GM23338 (cell line): ENCODE measurements around the gene AXIN2.

Experiments used
- EZH2 ChIP-seq: fragments of 200-600 bp; sonication (generic); IDR thresholded peaks from one replicate; pipeline ENCODE4 v1.8.0; 2017; ENCODE audit warnings: antibody characterized with exemption, mild to moderate bottlenecking, low read depth; ENCODE audit not compliant: unreplicated experiment
- EZH2phosphoT487 ChIP-seq: fragments of 200-600 bp; sonication (generic); IDR thresholded peaks from one replicate; pipeline ENCODE4 v1.8.1; 2018; ENCODE audit warnings: antibody characterized with exemption; ENCODE audit not compliant: unreplicated experiment
- POLR2AphosphoS5 ChIP-seq: IDR thresholded peaks from 2 replicates; pipeline ENCODE4 v1.6.1; 2016; ENCODE audit warnings: antibody characterized with exemption, low read depth
- TF ChIP-seq, protein P1 (sequence below), 2 experiments: fragments of 200-600 bp in 1 of 2; sonication (generic) in 1 of 2; conservative IDR thresholded peaks; 2 replicates each; pipeline versions ENCODE4 v1.5.1 to v1.6.1; 2016 to 2017; ENCODE audit warnings: antibody characterized with exemption in 2 of 2, low read depth in 2 of 2, mild to moderate bottlenecking in 2 of 2, moderate library complexity in 1 of 2
- TF ChIP-seq, protein P2 (sequence below): fragments of 250-450 bp; sonication (Bioruptor Pico); IDR thresholded peaks from 2 replicates; pipeline ENCODE4 v1.5.0; 2020; ENCODE audit warnings: mild to moderate bottlenecking, moderate library complexity
- TF ChIP-seq, protein P3 (sequence below): IDR thresholded peaks from 2 replicates; pipeline ENCODE4 v1.6.1; 2016; ENCODE audit warnings: antibody characterized with exemption
- TF ChIP-seq, protein P4 (sequence below): IDR thresholded peaks from one replicate; pipeline ENCODE4 v1.6.1; 2018; ENCODE audit warnings: antibody characterized with exemption; ENCODE audit not compliant: unreplicated experiment

DNA sequence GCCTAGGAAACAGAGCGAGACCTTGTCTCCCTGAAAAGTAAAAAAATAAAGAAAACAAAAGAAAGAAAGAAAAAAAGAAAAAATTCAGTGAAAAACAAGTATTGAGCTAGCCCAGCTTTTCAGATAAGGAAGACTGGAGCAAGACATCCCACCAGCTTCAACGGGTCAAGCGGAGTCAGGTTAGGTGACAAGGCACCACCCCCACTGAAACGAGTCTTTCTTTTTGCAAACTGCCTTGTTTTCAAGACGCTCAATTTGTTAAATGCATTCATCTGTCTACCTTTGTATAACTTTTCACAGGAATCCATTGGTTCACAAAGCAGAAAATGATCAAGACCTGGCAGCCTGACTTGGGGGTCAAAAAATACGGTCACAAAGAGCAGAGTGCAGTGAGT, 10.7 kb upstream of the AXIN2 start:
- TF ChIP-seq, protein P1, sequence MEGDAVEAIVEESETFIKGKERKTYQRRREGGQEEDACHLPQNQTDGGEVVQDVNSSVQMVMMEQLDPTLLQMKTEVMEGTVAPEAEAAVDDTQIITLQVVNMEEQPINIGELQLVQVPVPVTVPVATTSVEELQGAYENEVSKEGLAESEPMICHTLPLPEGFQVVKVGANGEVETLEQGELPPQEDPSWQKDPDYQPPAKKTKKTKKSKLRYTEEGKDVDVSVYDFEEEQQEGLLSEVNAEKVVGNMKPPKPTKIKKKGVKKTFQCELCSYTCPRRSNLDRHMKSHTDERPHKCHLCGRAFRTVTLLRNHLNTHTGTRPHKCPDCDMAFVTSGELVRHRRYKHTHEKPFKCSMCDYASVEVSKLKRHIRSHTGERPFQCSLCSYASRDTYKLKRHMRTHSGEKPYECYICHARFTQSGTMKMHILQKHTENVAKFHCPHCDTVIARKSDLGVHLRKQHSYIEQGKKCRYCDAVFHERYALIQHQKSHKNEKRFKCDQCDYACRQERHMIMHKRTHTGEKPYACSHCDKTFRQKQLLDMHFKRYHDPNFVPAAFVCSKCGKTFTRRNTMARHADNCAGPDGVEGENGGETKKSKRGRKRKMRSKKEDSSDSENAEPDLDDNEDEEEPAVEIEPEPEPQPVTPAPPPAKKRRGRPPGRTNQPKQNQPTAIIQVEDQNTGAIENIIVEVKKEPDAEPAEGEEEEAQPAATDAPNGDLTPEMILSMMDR (conservative IDR thresholded peaks at IDR 0.05; ENCODE audit: low read depth in 2 of 2): no peak
- TF ChIP-seq EZH2: no peak
- TF ChIP-seq, protein P2, sequence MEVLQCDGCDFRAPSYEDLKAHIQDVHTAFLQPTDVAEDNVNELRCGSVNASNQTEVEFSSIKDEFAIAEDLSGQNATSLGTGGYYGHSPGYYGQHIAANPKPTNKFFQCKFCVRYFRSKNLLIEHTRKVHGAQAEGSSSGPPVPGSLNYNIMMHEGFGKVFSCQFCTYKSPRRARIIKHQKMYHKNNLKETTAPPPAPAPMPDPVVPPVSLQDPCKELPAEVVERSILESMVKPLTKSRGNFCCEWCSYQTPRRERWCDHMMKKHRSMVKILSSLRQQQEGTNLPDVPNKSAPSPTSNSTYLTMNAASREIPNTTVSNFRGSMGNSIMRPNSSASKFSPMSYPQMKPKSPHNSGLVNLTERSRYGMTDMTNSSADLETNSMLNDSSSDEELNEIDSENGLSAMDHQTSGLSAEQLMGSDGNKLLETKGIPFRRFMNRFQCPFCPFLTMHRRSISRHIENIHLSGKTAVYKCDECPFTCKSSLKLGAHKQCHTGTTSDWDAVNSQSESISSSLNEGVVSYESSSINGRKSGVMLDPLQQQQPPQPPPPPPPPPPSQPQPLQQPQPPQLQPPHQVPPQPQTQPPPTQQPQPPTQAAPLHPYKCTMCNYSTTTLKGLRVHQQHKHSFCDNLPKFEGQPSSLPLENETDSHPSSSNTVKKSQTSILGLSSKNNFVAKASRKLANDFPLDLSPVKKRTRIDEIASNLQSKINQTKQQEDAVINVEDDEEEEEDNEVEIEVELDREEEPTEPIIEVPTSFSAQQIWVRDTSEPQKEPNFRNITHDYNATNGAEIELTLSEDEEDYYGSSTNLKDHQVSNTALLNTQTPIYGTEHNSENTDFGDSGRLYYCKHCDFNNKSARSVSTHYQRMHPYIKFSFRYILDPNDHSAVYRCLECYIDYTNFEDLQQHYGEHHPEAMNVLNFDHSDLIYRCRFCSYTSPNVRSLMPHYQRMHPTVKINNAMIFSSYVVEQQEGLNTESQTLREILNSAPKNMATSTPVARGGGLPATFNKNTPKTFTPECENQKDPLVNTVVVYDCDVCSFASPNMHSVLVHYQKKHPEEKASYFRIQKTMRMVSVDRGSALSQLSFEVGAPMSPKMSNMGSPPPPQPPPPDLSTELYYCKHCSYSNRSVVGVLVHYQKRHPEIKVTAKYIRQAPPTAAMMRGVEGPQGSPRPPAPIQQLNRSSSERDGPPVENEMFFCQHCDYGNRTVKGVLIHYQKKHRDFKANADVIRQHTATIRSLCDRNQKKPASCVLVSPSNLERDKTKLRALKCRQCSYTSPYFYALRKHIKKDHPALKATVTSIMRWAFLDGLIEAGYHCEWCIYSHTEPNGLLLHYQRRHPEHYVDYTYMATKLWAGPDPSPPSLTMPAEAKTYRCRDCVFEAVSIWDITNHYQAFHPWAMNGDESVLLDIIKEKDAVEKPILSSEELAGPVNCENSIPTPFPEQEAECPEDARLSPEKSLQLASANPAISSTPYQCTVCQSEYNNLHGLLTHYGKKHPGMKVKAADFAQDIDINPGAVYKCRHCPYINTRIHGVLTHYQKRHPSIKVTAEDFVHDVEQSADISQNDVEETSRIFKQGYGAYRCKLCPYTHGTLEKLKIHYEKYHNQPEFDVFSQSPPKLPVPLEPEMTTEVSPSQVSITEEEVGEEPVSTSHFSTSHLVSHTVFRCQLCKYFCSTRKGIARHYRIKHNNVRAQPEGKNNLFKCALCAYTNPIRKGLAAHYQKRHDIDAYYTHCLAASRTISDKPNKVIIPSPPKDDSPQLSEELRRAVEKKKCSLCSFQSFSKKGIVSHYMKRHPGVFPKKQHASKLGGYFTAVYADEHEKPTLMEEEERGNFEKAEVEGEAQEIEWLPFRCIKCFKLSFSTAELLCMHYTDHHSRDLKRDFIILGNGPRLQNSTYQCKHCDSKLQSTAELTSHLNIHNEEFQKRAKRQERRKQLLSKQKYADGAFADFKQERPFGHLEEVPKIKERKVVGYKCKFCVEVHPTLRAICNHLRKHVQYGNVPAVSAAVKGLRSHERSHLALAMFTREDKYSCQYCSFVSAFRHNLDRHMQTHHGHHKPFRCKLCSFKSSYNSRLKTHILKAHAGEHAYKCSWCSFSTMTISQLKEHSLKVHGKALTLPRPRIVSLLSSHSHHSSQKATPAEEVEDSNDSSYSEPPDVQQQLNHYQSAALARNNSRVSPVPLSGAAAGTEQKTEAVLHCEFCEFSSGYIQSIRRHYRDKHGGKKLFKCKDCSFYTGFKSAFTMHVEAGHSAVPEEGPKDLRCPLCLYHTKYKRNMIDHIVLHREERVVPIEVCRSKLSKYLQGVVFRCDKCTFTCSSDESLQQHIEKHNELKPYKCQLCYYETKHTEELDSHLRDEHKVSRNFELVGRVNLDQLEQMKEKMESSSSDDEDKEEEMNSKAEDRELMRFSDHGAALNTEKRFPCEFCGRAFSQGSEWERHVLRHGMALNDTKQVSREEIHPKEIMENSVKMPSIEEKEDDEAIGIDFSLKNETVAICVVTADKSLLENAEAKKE (CRISPR knock-in tag): no peak
- TF ChIP-seq EZH2phosphoT487: no peak
- TF ChIP-seq POLR2AphosphoS5: no peak
- TF ChIP-seq, protein P3, sequence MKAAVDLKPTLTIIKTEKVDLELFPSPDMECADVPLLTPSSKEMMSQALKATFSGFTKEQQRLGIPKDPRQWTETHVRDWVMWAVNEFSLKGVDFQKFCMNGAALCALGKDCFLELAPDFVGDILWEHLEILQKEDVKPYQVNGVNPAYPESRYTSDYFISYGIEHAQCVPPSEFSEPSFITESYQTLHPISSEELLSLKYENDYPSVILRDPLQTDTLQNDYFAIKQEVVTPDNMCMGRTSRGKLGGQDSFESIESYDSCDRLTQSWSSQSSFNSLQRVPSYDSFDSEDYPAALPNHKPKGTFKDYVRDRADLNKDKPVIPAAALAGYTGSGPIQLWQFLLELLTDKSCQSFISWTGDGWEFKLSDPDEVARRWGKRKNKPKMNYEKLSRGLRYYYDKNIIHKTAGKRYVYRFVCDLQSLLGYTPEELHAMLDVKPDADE: no peak
- TF ChIP-seq, protein P4, sequence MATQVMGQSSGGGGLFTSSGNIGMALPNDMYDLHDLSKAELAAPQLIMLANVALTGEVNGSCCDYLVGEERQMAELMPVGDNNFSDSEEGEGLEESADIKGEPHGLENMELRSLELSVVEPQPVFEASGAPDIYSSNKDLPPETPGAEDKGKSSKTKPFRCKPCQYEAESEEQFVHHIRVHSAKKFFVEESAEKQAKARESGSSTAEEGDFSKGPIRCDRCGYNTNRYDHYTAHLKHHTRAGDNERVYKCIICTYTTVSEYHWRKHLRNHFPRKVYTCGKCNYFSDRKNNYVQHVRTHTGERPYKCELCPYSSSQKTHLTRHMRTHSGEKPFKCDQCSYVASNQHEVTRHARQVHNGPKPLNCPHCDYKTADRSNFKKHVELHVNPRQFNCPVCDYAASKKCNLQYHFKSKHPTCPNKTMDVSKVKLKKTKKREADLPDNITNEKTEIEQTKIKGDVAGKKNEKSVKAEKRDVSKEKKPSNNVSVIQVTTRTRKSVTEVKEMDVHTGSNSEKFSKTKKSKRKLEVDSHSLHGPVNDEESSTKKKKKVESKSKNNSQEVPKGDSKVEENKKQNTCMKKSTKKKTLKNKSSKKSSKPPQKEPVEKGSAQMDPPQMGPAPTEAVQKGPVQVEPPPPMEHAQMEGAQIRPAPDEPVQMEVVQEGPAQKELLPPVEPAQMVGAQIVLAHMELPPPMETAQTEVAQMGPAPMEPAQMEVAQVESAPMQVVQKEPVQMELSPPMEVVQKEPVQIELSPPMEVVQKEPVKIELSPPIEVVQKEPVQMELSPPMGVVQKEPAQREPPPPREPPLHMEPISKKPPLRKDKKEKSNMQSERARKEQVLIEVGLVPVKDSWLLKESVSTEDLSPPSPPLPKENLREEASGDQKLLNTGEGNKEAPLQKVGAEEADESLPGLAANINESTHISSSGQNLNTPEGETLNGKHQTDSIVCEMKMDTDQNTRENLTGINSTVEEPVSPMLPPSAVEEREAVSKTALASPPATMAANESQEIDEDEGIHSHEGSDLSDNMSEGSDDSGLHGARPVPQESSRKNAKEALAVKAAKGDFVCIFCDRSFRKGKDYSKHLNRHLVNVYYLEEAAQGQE: no peak
